Stomach smooth muscle (tissue), 2 donors: ENCODE data around the gene ATG7.

Experiments used
- H3K27ac ChIP-seq: one replicate; pipeline ENCODE4 v1.7.0; 2013; ENCODE audit warnings: mild to moderate bottlenecking, low read length, inconsistent platforms
- H3K27me3 ChIP-seq, 2 donors: one replicate each; pipeline ENCODE4 v1.7.0; 2013; ENCODE audit warnings: low read length in 2 of 2; ENCODE audit not compliant: insufficient read depth in 2 of 2, control insufficient read depth in 1 of 2
- H3K36me3 ChIP-seq, 2 donors: one replicate each; pipeline ENCODE4 v1.7.0; 2013; ENCODE audit warnings: low read length in 2 of 2; ENCODE audit not compliant: control insufficient read depth in 2 of 2, insufficient read depth in 2 of 2
- H3K4me1 ChIP-seq: one replicate; pipeline ENCODE4 v1.7.0; 2013; ENCODE audit warnings: low read length; ENCODE audit not compliant: control insufficient read depth, insufficient read depth
- H3K4me3 ChIP-seq, 2 donors: one replicate each; pipeline ENCODE4 v1.7.0; 2013; ENCODE audit warnings: low read length in 2 of 2
- H3K9ac ChIP-seq, 2 donors: one replicate each; pipeline ENCODE4 v1.7.0; 2013; ENCODE audit warnings: low read length in 2 of 2, mild to moderate bottlenecking in 1 of 2
- H3K9me3 ChIP-seq, 2 donors: one replicate each; pipeline ENCODE4 v1.7.0; 2013; ENCODE audit warnings: low read length in 2 of 2; ENCODE audit not compliant: control insufficient read depth in 2 of 2
- donor health status: healthy.
- donor health status: Pancreatic carcinoma.

The ATG7 gene

GRCh38 chr3:11553436-11554235 lies 281.4 kb downstream of the ATG7 start:
- H3K36me3 ChIP-seq, result peaks cover 10 to 17% of the 10 kb centered on the region in 2 donors
- H3K4me1 ChIP-seq, result peaks cover 39% of the 10 kb centered on the region

GRCh38 chr3:11554236-11554610 lies 282.0 kb downstream of the ATG7 start:
- peaks cover 14 to 21% of the 10 kb centered on the region in 2 donors for H3K36me3 ChIP-seq
- H3K4me1 ChIP-seq, result peaks cover 41% of the 10 kb centered on the region
- no peaks in the 10 kb centered on the region for H3K27me3 ChIP-seq
- H3K27ac ChIP-seq, result peak overlapping the region; percentile 53
- H3K4me3 ChIP-seq, result no peak overlapping the region
- no peak overlapping the region for H3K9ac ChIP-seq
- H3K9me3 ChIP-seq, result no peaks in the 10 kb centered on the region

More at GRCh38 chr3:11553436-11554235, 281.4 kb downstream of the ATG7 start:
- Histone ChIP-seq H3K9me3 (no peaks in the 10 kb centered on the region), H3K4me3 (no peak overlapping the region), H3K9ac (no peak overlapping the region), H3K27ac (peak overlapping the region; percentile 53), H3K27me3 (no peaks in the 10 kb centered on the region)

- H3K4me3 ChIP-seq, result no peak overlapping the region
- H3K9me3 ChIP-seq, result no peaks in the 10 kb centered on the region
Measured at GRCh38 chr3:11554666-11555065, 282.5 kb downstream of the ATG7 start.

GRCh38 chr3:11555211-11555782 lies 283.1 kb downstream of the ATG7 start:
- H3K9ac ChIP-seq, result no peak overlapping the region
- H3K36me3 ChIP-seq, result peaks cover 16 to 21% of the 10 kb centered on the region in 2 donors
- no peaks in the 10 kb centered on the region for H3K9me3 ChIP-seq
- no peaks in the 10 kb centered on the region for H3K27me3 ChIP-seq
- H3K4me3 ChIP-seq, result no peak overlapping the region
- H3K4me1 ChIP-seq, result peaks cover 46% of the 10 kb centered on the region
- H3K27ac ChIP-seq, result no peak overlapping the region

More at GRCh38 chr3:11554666-11555065, 282.5 kb downstream of the ATG7 start:
- Histone ChIP-seq H3K27me3 (no peaks in the 10 kb centered on the region), H3K36me3 (peaks cover 16 to 21% of the 10 kb centered on the region in 2 donors), H3K27ac (no peak overlapping the region), H3K9ac (no peak overlapping the region), H3K4me1 (peaks cover 41% of the 10 kb centered on the region)

GRCh38 chr3:11555881-11556633 lies 283.9 kb downstream of the ATG7 start:
- no peaks in the 10 kb centered on the region for H3K9me3 ChIP-seq
- no peak overlapping the region for H3K9ac ChIP-seq
- H3K36me3 ChIP-seq, result peaks cover 16 to 22% of the 10 kb centered on the region in 2 donors
- peaks cover 53% of the 10 kb centered on the region for H3K4me1 ChIP-seq
- no peaks in the 10 kb centered on the region for H3K27me3 ChIP-seq
- H3K4me3 ChIP-seq, result no peak overlapping the region
- H3K27ac ChIP-seq, result no peak overlapping the region

- H3K27me3 ChIP-seq, result no peaks in the 10 kb centered on the region
- peaks cover 62% of the 10 kb centered on the region for H3K4me1 ChIP-seq
- no peak overlapping the region for H3K4me3 ChIP-seq
- H3K9ac ChIP-seq, result no peak overlapping the region
- H3K9me3 ChIP-seq, result no peaks in the 10 kb centered on the region
- H3K27ac ChIP-seq, result no peak overlapping the region
- H3K36me3 ChIP-seq, result peaks cover 16 to 23% of the 10 kb centered on the region in 2 donors
Measured at GRCh38 chr3:11556851-11557644, 284.9 kb downstream of the ATG7 start.

GRCh38 chr3:11558002-11558401 lies 285.8 kb downstream of the ATG7 start:
- peaks cover 67% of the 10 kb centered on the region for H3K4me1 ChIP-seq
- H3K9me3 ChIP-seq, result no peaks in the 10 kb centered on the region
- H3K27me3 ChIP-seq, result no peaks in the 10 kb centered on the region
- H3K9ac ChIP-seq, result peak overlapping the region in 1 of 2 donors; percentile 0
- H3K36me3 ChIP-seq, result peaks cover 18 to 29% of the 10 kb centered on the region in 2 donors
- no peak overlapping the region for H3K4me3 ChIP-seq
- H3K27ac ChIP-seq, result no peak overlapping the region

- H3K36me3 ChIP-seq, result peaks cover 23 to 34% of the 10 kb centered on the region in 2 donors
Measured at GRCh38 chr3:11558411-11558903, 286.3 kb downstream of the ATG7 start.

GRCh38 chr3:11558918-11559815 lies 287.0 kb downstream of the ATG7 start:
- no peak overlapping the region for H3K27ac ChIP-seq
- H3K9ac ChIP-seq, result no peak overlapping the region
- H3K27me3 ChIP-seq, result no peaks in the 10 kb centered on the region
- peaks cover 56% of the 10 kb centered on the region for H3K4me1 ChIP-seq
- H3K4me3 ChIP-seq, result no peak overlapping the region
- H3K36me3 ChIP-seq, result peaks cover 25 to 39% of the 10 kb centered on the region in 2 donors
- H3K9me3 ChIP-seq, result no peaks in the 10 kb centered on the region

More at GRCh38 chr3:11558411-11558903, 286.3 kb downstream of the ATG7 start:
- Histone ChIP-seq H3K27me3 (no peaks in the 10 kb centered on the region), H3K9me3 (no peaks in the 10 kb centered on the region), H3K4me3 (no peak overlapping the region), H3K4me1 (peaks cover 63% of the 10 kb centered on the region), H3K9ac (no peak overlapping the region), H3K27ac (no peak overlapping the region)
